Measurements from ENCODE around the gene DAND5.

Gene DAND5

DNA sequence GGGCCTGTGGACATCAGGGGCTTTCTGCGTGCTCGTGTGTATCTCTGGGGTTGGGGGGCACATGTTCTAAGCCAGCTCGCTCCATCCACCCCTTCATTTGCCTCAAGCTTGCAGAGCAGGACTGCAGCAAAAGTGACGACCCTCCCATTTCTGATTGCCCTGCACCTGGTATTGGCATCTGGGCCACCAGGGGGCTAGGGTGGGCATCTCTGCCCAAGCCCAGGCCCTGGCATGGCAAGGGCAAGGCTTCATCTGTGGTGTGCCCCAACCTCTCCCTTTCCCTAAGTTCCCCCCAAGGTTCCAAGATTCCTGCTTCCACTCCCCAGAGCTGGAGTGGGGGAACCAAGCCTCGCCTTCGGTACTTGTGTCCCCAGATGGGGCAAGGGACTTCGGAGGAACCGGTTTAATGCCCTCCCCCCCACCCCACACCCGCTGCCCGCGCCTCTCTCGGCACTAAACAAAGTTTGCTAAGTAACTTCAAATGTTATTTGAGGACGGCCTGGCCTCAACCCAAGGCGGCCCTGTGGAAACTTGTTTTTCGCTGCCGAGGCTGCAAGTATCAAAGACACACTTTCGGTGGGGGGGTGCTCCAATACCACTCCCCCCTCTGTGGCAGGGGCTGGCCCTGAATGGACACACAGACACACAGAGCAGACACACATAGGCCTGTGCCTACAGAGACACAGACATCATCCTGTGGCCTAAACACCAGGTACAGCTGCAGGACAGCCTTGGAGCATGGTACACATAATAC is 38.1 kb downstream of the DAND5 start:
- in situ Hi-C loops (cut with MboI; ENCODE audit: low sequenced_read_pairs): no loop called here

DNA sequence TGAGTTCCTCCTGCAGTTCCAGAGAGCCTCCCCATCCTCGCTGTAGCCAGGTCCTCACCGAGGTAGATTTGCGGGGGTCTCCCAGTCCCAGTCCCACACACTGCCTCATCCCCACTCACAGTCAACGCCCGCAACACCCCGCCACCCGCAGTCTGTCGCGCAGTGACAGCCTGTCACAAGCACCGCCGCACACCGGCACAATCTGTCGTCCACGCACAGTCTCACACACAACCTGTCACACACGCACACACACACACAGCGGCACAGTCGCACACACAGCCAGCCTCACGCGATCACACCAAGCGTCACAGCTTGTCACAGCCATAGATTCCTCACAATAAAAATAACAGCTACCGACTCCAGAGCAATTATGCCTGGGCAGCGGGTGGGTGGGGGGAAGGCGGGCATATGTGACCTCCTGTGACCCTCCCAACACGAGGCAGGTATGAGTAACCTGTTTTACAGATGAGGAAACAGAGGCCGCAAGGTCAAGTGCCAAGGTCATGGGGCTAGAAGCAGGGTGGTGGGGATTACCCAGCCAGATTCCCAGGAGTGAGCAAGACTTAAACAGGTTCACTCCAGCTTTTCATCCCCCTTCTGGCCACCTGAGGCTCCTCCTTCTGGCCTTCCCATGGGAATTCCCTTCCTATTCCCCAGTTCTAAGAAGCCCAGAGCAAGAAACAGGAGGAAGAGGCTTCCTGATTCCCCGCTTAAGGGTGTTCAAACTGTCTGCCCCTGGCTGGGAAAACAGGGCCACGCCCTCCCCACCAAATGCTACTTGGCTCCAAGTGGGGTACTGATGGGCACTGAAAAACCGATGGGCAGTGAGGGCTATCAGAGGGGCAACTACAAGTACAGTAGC is 39.8 kb downstream of the DAND5 start:
- in situ Hi-C loops (cut with MboI; ENCODE audit: low sequenced_read_pairs): no loop called here

DNA sequence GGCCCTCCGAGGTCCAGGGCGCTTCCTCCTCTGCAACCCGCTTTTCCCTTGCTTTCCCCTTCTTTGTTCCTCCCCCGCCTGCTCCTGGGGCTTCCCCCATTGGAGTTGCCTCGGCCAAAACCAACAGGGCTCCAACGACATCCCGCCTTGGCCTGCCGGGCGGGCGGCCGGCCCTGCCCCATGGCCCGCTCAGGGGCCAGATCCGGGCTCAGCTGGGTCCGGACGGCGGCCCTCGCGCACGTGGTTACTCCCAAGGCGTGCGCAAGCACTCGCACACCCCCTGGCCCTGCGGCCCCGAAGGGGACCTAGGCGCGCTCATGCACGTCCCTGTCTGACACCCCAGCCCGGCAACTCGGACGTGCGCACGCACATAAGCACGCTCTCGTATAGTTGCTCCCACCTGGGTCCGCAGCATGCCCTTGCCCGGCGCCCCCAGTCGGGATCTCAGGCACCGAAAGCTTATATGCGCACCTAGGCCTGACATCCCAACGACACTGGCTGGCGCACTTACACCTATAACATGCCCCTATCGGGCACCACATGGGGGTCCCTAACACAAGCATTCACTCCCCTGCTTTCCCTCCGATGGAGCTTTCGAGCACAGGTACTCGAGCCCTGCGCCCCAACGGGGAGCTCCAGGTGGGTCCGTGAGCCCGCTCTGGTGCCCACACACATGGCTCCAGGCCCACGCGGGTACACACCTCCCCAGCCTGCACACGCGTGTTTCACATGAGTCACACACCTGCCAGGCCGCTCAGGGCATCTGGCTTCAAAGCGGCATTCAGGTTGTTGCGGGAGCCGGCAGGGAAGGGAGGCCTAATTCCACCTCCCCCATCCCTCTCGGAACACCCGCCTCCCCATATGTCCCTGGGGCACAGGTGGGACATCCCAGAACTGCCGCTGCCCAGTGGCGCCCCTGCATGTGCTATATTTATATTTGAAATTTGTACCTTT is 40.9 kb downstream of the DAND5 start:
- in situ Hi-C loops (cut with MboI; ENCODE audit: low sequenced_read_pairs): no loop called here

- in situ Hi-C loops (cut with MboI; ENCODE audit: low sequenced_read_pairs): no loop called here
These were observed 41.7 kb downstream of the DAND5 start for GRCh38 chr19:13010992-13011652.

DNA sequence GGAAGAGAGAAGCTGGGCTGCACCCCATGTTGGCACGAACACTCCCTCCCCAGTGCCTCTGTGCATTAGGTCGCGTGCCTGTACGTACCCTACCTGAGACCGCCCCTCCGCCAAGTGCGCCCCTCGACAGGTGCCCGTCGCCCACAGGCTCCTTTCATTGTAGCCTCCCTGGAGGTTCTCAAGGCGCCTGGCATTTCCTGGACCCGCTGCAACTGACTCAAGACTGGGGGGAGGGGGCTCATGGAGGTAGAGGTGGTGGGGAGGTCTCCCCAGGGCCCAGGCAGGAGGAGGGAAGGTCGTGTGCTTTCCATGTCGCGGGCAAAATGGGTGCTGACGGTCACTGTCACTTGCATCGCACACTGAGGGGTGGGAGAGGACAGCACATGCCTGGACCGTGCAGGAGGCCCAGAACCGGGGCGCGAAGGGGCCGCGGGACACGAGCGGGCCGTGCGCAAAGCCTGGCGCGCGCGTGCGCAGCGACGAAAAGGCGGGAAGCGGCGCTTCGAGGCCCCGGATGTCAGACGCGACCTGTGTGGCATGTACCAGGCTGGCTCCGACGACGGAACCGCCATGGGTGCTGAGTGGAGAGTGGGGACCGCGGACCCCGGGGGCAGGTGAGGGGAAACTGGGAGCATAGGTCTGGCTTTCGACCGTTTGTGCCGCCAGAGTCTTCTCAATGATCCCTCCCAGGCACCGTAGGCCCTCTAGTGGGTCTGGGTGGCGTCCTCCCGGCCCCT is 42.4 kb downstream of the DAND5 start:
- in situ Hi-C loops (cut with MboI; ENCODE audit: low sequenced_read_pairs): no loop called here

GRCh38 chr19:13012390-13012689 is 43.0 kb downstream of the DAND5 start:
- in situ Hi-C loops (cut with MboI; ENCODE audit: low sequenced_read_pairs): no loop called here

GRCh38 chr19:13012690-13013608 is 43.6 kb downstream of the DAND5 start:
- in situ Hi-C loops (cut with MboI; ENCODE audit: low sequenced_read_pairs): no loop called here

GRCh38 chr19:13013649-13014048 is 44.3 kb downstream of the DAND5 start:
- in situ Hi-C loops (cut with MboI; ENCODE audit: low sequenced_read_pairs): no loop called here

- in situ Hi-C loops (cut with MboI; ENCODE audit: low sequenced_read_pairs): no loop called here
These were observed 44.9 kb downstream of the DAND5 start for GRCh38 chr19:13014101-13014920.

GRCh38 chr19:13014921-13015280 is 45.5 kb downstream of the DAND5 start:
- in situ Hi-C loops (cut with MboI; ENCODE audit: low sequenced_read_pairs): no loop called here

- in situ Hi-C loops (cut with MboI; ENCODE audit: low sequenced_read_pairs): no loop called here
These were observed 46.2 kb downstream of the DAND5 start for GRCh38 chr19:13015361-13016223.

DNA sequence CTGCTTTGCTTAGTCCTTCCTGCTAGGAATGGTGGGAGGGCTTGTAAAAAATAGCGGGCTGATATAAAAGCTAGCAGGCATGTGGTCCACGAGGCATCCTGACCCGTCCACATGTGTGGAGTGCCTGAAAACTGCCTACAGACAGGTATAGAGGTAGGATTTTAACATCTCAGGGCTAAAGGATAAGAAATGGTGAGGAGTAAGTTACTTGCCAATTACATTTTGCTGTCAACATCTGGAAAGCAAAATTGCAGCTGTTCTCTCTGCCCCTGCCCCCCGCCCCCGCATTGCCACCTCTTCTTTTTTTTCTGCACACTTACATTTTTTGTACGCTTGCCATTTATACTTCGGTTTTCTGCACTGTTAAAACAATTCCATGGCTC is 46.9 kb downstream of the DAND5 start:
- in situ Hi-C loops (cut with MboI; ENCODE audit: low sequenced_read_pairs): no loop called here

DNA sequence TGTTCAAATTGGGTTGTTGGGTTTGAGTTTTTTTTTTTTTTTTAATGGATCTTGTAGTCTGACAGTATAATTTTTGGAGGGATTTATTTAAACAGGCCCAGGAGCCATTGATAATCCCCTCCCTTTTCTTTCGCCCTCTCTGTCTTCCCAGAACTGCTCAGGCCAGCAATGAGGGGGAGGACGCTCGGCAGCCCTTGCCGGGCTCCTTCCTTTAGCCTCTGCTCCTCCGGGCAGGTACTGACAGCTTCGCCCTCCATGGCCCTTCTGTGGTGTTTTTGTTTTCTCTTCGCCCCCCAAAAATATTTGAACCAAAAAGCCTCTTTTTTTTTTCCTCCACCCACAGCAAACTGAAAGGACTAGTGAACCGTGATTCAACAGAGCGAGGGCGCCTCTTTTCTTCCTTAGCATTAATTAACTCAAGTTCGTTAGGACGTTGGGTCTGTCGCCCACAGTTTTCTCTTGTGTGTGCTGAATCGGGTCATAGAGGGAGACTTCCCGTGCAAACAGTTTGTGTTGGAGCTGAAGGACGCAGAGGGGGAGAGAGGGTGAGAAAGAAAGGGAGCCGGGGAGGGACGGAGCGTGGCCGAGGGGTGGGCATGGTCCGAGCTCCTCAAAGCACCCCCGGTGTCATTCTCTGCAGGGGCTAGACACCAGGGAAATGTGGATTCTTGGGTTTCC is 47.4 kb downstream of the DAND5 start:
- in situ Hi-C loops (cut with MboI; ENCODE audit: low sequenced_read_pairs): no loop called here

DNA sequence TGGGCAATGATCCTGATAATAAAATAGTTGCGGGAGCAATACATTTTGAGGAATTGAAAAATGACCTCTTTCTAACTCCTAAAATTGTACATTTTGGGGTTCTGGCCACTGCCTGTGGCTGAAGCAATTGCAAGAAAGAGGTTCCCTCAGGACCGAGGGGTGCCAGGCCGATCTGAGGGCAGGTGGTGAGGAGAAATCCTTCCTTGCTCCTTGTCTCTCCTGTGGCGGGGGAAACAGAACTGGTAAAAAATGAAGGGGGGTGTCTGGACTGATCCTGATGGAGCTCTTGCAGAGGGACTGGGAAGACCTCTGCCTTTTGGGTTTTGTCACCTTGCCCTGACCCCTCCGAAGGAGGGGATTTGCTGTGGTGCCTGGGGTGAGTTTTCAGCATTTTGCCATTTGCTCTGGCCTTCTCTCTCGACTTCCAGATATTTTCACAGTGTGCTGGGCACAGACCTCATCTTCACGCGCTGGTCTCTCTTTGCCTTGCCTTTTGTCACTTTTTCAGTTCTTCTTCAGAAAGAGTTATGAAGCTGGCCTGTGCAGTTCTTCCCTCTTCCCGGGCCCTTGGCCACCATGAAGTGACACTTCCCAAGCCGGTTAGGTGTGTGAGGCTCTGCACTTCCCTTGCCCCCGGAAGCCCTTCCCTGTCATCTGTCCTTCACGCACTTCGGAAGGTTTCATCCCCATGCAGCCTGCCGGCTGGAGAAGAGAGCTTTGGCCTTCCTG is 48.1 kb downstream of the DAND5 start:
- in situ Hi-C loops (cut with MboI; ENCODE audit: low sequenced_read_pairs): no loop called here

DNA sequence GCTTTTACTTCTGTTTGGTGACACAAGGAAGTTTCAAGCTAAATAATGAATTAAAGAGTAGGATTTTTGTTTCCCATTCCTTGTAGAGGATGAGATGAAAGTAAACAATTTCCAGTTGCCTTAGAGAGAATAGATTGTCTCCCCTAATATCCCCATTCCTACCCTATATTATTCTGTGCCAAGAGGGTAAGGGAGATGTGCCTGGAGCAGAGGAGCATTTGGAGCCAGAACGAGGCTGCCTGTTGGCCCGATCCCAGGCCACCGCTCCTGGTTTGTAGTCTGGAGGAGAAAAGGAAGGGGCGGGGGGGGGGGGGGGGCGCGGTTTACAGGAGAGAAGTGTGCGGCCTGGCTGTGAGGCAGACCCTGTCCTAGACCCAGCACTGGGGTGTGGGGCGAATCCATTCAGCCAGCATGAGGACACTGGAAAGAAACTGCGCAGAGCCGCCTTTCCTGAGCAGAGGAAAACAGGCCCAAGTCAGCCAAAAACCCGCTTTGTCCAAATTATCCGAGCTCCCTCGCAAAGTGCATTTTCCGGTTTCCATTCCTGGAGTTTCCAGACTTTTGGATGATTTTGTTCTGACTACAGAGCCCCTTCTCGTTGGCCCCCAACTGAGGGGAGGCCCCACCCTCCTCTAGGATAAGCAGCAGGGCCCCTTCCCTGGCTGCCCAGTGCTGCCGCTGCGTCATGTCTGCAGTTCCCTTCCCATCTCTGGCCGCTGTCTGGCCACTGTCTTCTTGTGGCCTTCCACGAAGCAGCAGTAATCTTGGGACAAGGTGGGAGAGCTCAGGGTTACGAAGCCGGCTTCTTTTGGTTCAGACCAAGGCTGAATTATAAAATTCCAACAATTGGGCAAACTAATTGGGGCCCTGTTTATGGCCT is 48.9 kb downstream of the DAND5 start:
- in situ Hi-C loops (cut with MboI; ENCODE audit: low sequenced_read_pairs): no loop called here

All from hTERT RPE-1 (cell line).